ENCODE results near the gene CFL2.

Gene CFL2

GRCh38 chr14:34710744-34711143 is 3.6 kb downstream of the CFL2 start:
- TF ChIP-seq FOXP2 (optimal IDR thresholded peaks at IDR 0.05; ENCODE audit: borderline replicate concordance, extremely low read depth, extremely low read length, insufficient read depth) (no peak), REST (IDR thresholded peaks at IDR 0.05; ENCODE audit: insufficient read depth in 1 of 2, low read depth in 2 of 2, low read length in 2 of 2) (no peak), TAF1 (IDR thresholded peaks at IDR 0.05; ENCODE audit: borderline replicate concordance, insufficient read depth, low read length) (no peak), POLR2AphosphoS5 (IDR thresholded peaks at IDR 0.05; ENCODE audit: low read depth, low read length) (no peak), SIN3A (IDR thresholded peaks at IDR 0.05; ENCODE audit: borderline replicate concordance, insufficient read depth, low read length) (no peak)

- TF ChIP-seq TAF1 (IDR thresholded peaks at IDR 0.05; ENCODE audit: borderline replicate concordance, insufficient read depth, low read length), result no peak
- TF ChIP-seq REST (IDR thresholded peaks at IDR 0.05; ENCODE audit: insufficient read depth in 1 of 2, low read depth in 2 of 2, low read length in 2 of 2), result no peak
These were observed 4.4 kb downstream of the CFL2 start for GRCh38 chr14:34710006-34710405.

GRCh38 chr14:34707722-34708121 is 6.7 kb downstream of the CFL2 start:
- TF ChIP-seq REST (IDR thresholded peaks at IDR 0.05; ENCODE audit: insufficient read depth in 1 of 2, low read depth in 2 of 2, low read length in 2 of 2) (no peak), TAF1 (IDR thresholded peaks at IDR 0.05; ENCODE audit: borderline replicate concordance, insufficient read depth, low read length) (no peak), FOXP2 (optimal IDR thresholded peaks at IDR 0.05; ENCODE audit: borderline replicate concordance, extremely low read depth, extremely low read length, insufficient read depth) (no peak), POLR2AphosphoS5 (IDR thresholded peaks at IDR 0.05; ENCODE audit: low read depth, low read length) (no peak), SIN3A (IDR thresholded peaks at IDR 0.05; ENCODE audit: borderline replicate concordance, insufficient read depth, low read length) (no peak)

DNA sequence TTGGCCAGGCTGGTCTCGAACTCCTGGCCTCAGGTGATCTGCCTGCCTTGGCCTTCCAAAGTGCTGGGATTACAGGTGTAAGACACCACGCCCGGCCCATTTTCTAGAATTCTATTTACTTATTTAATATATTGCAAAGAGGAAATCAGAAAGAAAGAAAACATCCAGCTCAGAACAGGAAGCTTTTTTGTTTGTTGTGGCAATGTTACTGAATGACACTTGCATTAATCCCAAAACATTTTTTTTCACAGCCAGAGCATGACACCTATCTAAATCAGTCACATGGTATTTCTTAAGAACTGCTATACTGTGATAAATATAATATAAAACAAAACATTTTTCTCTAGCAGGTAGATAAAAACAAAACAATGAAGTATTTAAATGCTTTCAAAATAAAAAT is 12.6 kb downstream of the CFL2 start:
- TF ChIP-seq SIN3A (IDR thresholded peaks at IDR 0.05; ENCODE audit: borderline replicate concordance, insufficient read depth, low read length) (no peak), FOXP2 (optimal IDR thresholded peaks at IDR 0.05; ENCODE audit: borderline replicate concordance, extremely low read depth, extremely low read length, insufficient read depth) (no peak), POLR2AphosphoS5 (IDR thresholded peaks at IDR 0.05; ENCODE audit: low read depth, low read length) (no peak), TAF1 (IDR thresholded peaks at IDR 0.05; ENCODE audit: borderline replicate concordance, insufficient read depth, low read length) (no peak), REST (IDR thresholded peaks at IDR 0.05; ENCODE audit: insufficient read depth in 1 of 2, low read depth in 2 of 2, low read length in 2 of 2) (no peak)

DNA sequence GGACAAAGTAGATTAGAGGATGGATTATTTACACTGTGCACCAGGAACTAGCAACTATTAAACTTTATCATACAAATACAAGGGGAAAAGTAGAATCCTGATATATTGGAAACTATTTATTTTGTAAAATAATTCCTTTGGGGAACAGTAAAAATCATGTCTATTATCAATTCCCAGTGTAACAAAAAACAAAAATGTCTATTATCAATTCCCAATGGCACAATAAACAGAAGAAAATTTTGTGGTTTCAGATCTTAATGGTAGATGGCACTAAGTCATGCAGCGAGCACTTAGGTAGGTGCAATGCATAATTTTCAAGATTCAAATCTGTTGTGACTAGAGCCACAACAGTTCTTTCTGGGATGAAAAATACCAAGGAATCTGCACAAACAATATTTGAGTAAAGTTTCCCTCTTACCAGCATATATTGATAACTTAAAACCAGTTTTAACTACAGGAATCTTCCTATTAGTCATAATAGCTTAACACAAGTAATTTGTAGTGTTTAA is 13.7 kb downstream of the CFL2 start:
- TF ChIP-seq REST (IDR thresholded peaks at IDR 0.05; ENCODE audit: insufficient read depth in 1 of 2, low read depth in 2 of 2, low read length in 2 of 2), result no peak
- no peak for TF ChIP-seq TAF1 (IDR thresholded peaks at IDR 0.05; ENCODE audit: borderline replicate concordance, insufficient read depth, low read length)
- no peak for TF ChIP-seq POLR2AphosphoS5 (IDR thresholded peaks at IDR 0.05; ENCODE audit: low read depth, low read length)
- TF ChIP-seq SIN3A (IDR thresholded peaks at IDR 0.05; ENCODE audit: borderline replicate concordance, insufficient read depth, low read length), result no peak
